HG02759 (cell line): Measurements from ENCODE around the gene PLD5.
"Not testable (repeated sequence)": the region's sequence is repeated elsewhere in the genome, so short reads cannot be mapped to it uniquely, and the experiment has no call there.

ENCODE experiments used
- ATAC-seq: cut with Tn5 transposase; IDR thresholded peaks from one replicate; pipeline ENCODE4 v1.9.1; 2021; ENCODE audit warnings: mild to moderate bottlenecking, moderate library complexity; ENCODE audit not compliant: unreplicated experiment

Gene PLD5

GRCh38 chr1:242214455-242214854 lies 310.0 kb downstream of the PLD5 start:
- not testable (repeated sequence) for ATAC-seq

GRCh38 chr1:242212961-242213360 lies 311.5 kb downstream of the PLD5 start:
- ATAC-seq, result not testable (repeated sequence)

- no peak for ATAC-seq
These were observed 312.1 kb downstream of the PLD5 start for GRCh38 chr1:242212401-242212800.

- ATAC-seq, result no peak
These were observed 313.1 kb downstream of the PLD5 start for GRCh38 chr1:242211254-242212022.

GRCh38 chr1:242210316-242210715 lies 314.2 kb downstream of the PLD5 start:
- ATAC-seq, result not testable (repeated sequence)

- ATAC-seq, result no peak
These were observed 315.4 kb downstream of the PLD5 start for GRCh38 chr1:242209063-242209462.

GRCh38 chr1:242208021-242208420 lies 316.5 kb downstream of the PLD5 start:
- no peak for ATAC-seq

- no peak for ATAC-seq
These were observed 317.5 kb downstream of the PLD5 start for GRCh38 chr1:242206994-242207393.

GRCh38 chr1:242205622-242206489 lies 318.6 kb downstream of the PLD5 start:
- ATAC-seq, result no peak

GRCh38 chr1:242203262-242203661 lies 321.2 kb downstream of the PLD5 start:
- ATAC-seq, result no peak

GRCh38 chr1:242201090-242201489 lies 323.4 kb downstream of the PLD5 start:
- ATAC-seq, result no peak

- ATAC-seq, result no peak
These were observed 324.6 kb downstream of the PLD5 start for GRCh38 chr1:242199776-242200458.

- no peak for ATAC-seq
These were observed 326.3 kb downstream of the PLD5 start for GRCh38 chr1:242197907-242198820.

- ATAC-seq, result no peak
These were observed 327.6 kb downstream of the PLD5 start for GRCh38 chr1:242196914-242197313.

GRCh38 chr1:242196101-242196500 lies 328.4 kb downstream of the PLD5 start:
- ATAC-seq, result no peak

- ATAC-seq, result no peak
These were observed 334.9 kb downstream of the PLD5 start for GRCh38 chr1:242189591-242189990.

GRCh38 chr1:242187816-242188215 lies 336.7 kb downstream of the PLD5 start:
- peak; percentile 85 for ATAC-seq

GRCh38 chr1:242187171-242187570 lies 337.3 kb downstream of the PLD5 start:
- peak; percentile 54 for ATAC-seq

- no peak for ATAC-seq
These were observed 338.8 kb downstream of the PLD5 start for GRCh38 chr1:242185731-242186130.

GRCh38 chr1:242184955-242185354 lies 339.5 kb downstream of the PLD5 start:
- ATAC-seq, result no peak
